DMS 273 treated with DMSO at 0.1 percent for 48 hours (cell line): Measurements from ENCODE around the gene FAS.

ENCODE experiments used
- DNase-seq: peaks from one replicate; lab custom pipeline; 2025; lab: John Stamatoyannopoulos, UW

FAS gene

GRCh38 chr10:88990384-88991160, at the start of gene FAS:
FAS (plus strand) TSS chr10:88990798; CDS start chr10:88990877, 79 bp downstream.
- DNase-seq: no peak

GRCh38 chr10:88941026-88941425, 49.6 kb upstream of the FAS start:
- DNase-seq: no peak

GRCh38 chr10:88943778-88944177, 46.8 kb upstream of the FAS start:
- no peak for DNase-seq

- DNase-seq: no peak
These were observed 45.8 kb upstream of the FAS start for GRCh38 chr10:88944813-88945212.

- DNase-seq: no peak
These were observed 44.4 kb upstream of the FAS start for GRCh38 chr10:88946200-88946599.

- no peak for DNase-seq
These were observed 43.5 kb upstream of the FAS start for GRCh38 chr10:88946965-88947590.

GRCh38 chr10:88949051-88949450, 41.5 kb upstream of the FAS start:
- DNase-seq: no peak

GRCh38 chr10:88949912-88950837, 40.4 kb upstream of the FAS start:
- no peak for DNase-seq

GRCh38 chr10:88952647-88953111, 37.9 kb upstream of the FAS start, which contains the start of gene ACTA2:
ACTA2 (minus strand) TSS chr10:88952773; CDS start chr10:88948930, 3,843 bp downstream.
- DNase-seq: no peak

GRCh38 chr10:88953662-88954061, 36.9 kb upstream of the FAS start:
- DNase-seq: no peak

- no peak for DNase-seq
These were observed 36.0 kb upstream of the FAS start for GRCh38 chr10:88954458-88955083.

- no peak for DNase-seq
These were observed 33.2 kb upstream of the FAS start for GRCh38 chr10:88957381-88957780.

- no peak for DNase-seq
These were observed 31.9 kb upstream of the FAS start for GRCh38 chr10:88958721-88959120.

- no peak for DNase-seq
These were observed 29.8 kb upstream of the FAS start for GRCh38 chr10:88960802-88961201.

GRCh38 chr10:88961266-88961665, 29.3 kb upstream of the FAS start:
- DNase-seq: no peak

GRCh38 chr10:88962336-88962735, 28.3 kb upstream of the FAS start:
- no peak for DNase-seq

GRCh38 chr10:88963318-88963717, 27.3 kb upstream of the FAS start:
- DNase-seq: no peak

GRCh38 chr10:88964360-88964759, 26.2 kb upstream of the FAS start:
- DNase-seq: no peak

GRCh38 chr10:88964869-88965415, 25.7 kb upstream of the FAS start:
- DNase-seq: no peak

- DNase-seq: no peak
These were observed 23.8 kb upstream of the FAS start for GRCh38 chr10:88966797-88967196.

GRCh38 chr10:88968391-88968790, 22.2 kb upstream of the FAS start:
- DNase-seq: no peak
